B cell (primary cell): ENCODE data around the gene ATAD3B. TPM values are rescaled to one million over a fixed set of nuclear protein-coding genes. Genes with fewer than 3 reads are reported as not detected.
"Not testable (repeated sequence)": the region's sequence is repeated elsewhere in the genome, so short reads cannot be mapped to it uniquely, and the experiment has no call there.

Experiments
- ATAC-seq: fragments of 200-7000 bp; cut with Tn5 transposase; one replicate; pipeline ENCODE4 v1.10.0; 2021; ENCODE audit warnings: low read depth, mild to moderate bottlenecking, moderate number of reproducible peaks, moderate library complexity
- CTCF ChIA-PET: fragments of 350-600 bp; sonication (Branson Sonifier 250); formaldehyde crosslinking; loops from one replicate; lab custom pipeline; 2021; ENCODE audit warnings: antibody characterized with exemption, inconsistent platforms; lab: Charles Lee
- POLR2A ChIA-PET: fragments of 350-600 bp; sonication (Branson Sonifier 250); formaldehyde crosslinking; loops from one replicate; lab custom pipeline; 2021; ENCODE audit warnings: antibody characterized with exemption; lab: Charles Lee
- DNase-seq: peaks from one replicate; pipeline ENCODE4 v3.0.0; 2013
- H2AFZ ChIP-seq: 2 replicates; pipeline ENCODE4 v1.6.1; 2012; ENCODE audit warnings: mild to moderate bottlenecking, low read depth, low read length; ENCODE audit not compliant: insufficient read depth, poor library complexity, severe bottlenecking
- H3K27ac ChIP-seq, 2 donors: 1 replicate in 1 of 2; 2 replicates in 1 of 2; pipeline ENCODE4 v1.5.1; 2012 to 2013; ENCODE audit warnings: low read length in 2 of 2, mild to moderate bottlenecking in 2 of 2, moderate library complexity in 1 of 2
- H3K27me3 ChIP-seq, 4 experiments: fragments of 200-600 bp in 1 of 4; sonication (generic) in 1 of 4; replicated peaks in 1 of 4; 1 replicate in 2 of 4; 2 replicates in 2 of 4; pipeline versions ENCODE4 v1.6.1 to v1.7.0; 2013 to 2016; ENCODE audit warnings: low read length in 3 of 4, mild to moderate bottlenecking in 2 of 4, mixed read lengths in 1 of 4, moderate library complexity in 1 of 4; ENCODE audit not compliant: insufficient read depth in 4 of 4, control insufficient read depth in 3 of 4; ENCODE audit errors: control extremely low read depth in 1 of 4
- H3K36me3 ChIP-seq, 2 experiments: replicated peaks in 1 of 2; 1 replicate in 1 of 2; 2 replicates in 1 of 2; pipeline versions ENCODE4 v1.6.1 to v1.7.1; 2013; ENCODE audit warnings: low read length in 1 of 2; ENCODE audit not compliant: insufficient read depth in 2 of 2, control insufficient read depth in 1 of 2; ENCODE audit errors: control extremely low read depth in 1 of 2, extremely low read depth in 1 of 2
- H3K4me1 ChIP-seq, 2 donors: fragments of 200-600 bp in 1 of 2; sonication (generic) in 1 of 2; 1 replicate in 1 of 2; 2 replicates in 1 of 2; pipeline versions ENCODE4 v1.5.1 to v1.6.1; 2013 to 2017; ENCODE audit warnings: low read length in 2 of 2; ENCODE audit not compliant: control insufficient read depth in 2 of 2, insufficient read depth in 2 of 2
- H3K4me2 ChIP-seq: replicated peaks from 2 replicates; pipeline ENCODE3; 2012; ENCODE audit warnings: mild to moderate bottlenecking, low read depth, low read length; ENCODE audit not compliant: poor library complexity, severe bottlenecking
- H3K4me3 ChIP-seq, 5 experiments: fragments of 200-600 bp in 1 of 5; sonication (generic) in 1 of 5; 1 replicate in 3 of 5; 2 replicates in 2 of 5; pipeline versions ENCODE4 v1.5.1 to v1.7.0; 2011 to 2016; ENCODE audit warnings: low read length in 4 of 5, mild to moderate bottlenecking in 4 of 5, low read depth in 2 of 5, control low read depth in 1 of 5, moderate library complexity in 1 of 5; ENCODE audit not compliant: insufficient read depth in 1 of 5; ENCODE audit errors: control extremely low read depth in 1 of 5, extremely low read depth in 1 of 5
- H3K79me2 ChIP-seq: fragments of 200-600 bp; sonication (generic); one replicate; pipeline ENCODE4 v1.6.0; 2016; ENCODE audit warnings: low read length; ENCODE audit not compliant: control insufficient read depth, insufficient read depth
- H3K9ac ChIP-seq: fragments of 200-600 bp; sonication (generic); 2 replicates; pipeline ENCODE4 v1.6.1; 2017; ENCODE audit warnings: mild to moderate bottlenecking, low read length, moderate library complexity
- H3K9me3 ChIP-seq, 3 donors: one replicate each; pipeline versions ENCODE4 v1.6.1 to v1.7.1; 2013; ENCODE audit warnings: low read length in 2 of 3; ENCODE audit not compliant: control insufficient read depth in 2 of 3, insufficient read depth in 1 of 3; ENCODE audit errors: control extremely low read depth in 1 of 3
- H4K20me1 ChIP-seq: 2 replicates; pipeline ENCODE4 v1.6.0; 2012; ENCODE audit warnings: mild to moderate bottlenecking, low read length; ENCODE audit not compliant: insufficient read depth, control insufficient read depth, poor library complexity, severe bottlenecking
- H3K27ac Mint-ChIP-seq: one replicate; pipeline ENCODE4 v1.8.0; 2021; ENCODE audit warnings: mixed read lengths
- H3K27me3 Mint-ChIP-seq: one replicate; pipeline ENCODE4 v1.8.0; 2021; ENCODE audit warnings: mixed read lengths
- H3K4me1 Mint-ChIP-seq: one replicate; pipeline ENCODE4 v1.8.0; 2021; ENCODE audit warnings: mixed read lengths
- H3K4me3 Mint-ChIP-seq: one replicate; pipeline ENCODE4 v1.8.0; 2021; ENCODE audit warnings: mixed read lengths
- H3K9me3 Mint-ChIP-seq: one replicate; pipeline ENCODE4 v1.8.0; 2022; ENCODE audit warnings: mixed read lengths; ENCODE audit not compliant: insufficient read depth
- CTCF ChIP-seq: fragments of 200-600 bp; IDR thresholded peaks from one replicate; pipeline ENCODE4 v1.8.0; 2022; ENCODE audit warnings: antibody characterized with exemption, mild to moderate bottlenecking
- EZH2 ChIP-seq: IDR thresholded peaks from 2 replicates; pipeline ENCODE4 v1.6.1; 2012; ENCODE audit warnings: borderline replicate concordance, low read depth, mild to moderate bottlenecking, moderate library complexity, low read length; ENCODE audit not compliant: insufficient read depth, poor library complexity, severe bottlenecking
- whole genome bisulfite sequencing: methylation state at CpG from one replicate; pipeline ENCODE4 v1.1.5; 2013; ENCODE audit warnings: missing lambda C conversion rate; ENCODE audit not compliant: insufficient coverage; 5-methylcytosine and 5-hydroxymethylcytosine counted together
- intact Hi-C: fragments of 100-400 bp; cut with micrococcal nuclease; formaldehyde crosslinking; loops from one replicate; pipeline ENCODE4 v1.10.0; 2022
- polyA plus RNA-seq: library from polyadenylated mRNA; depleted of rRNA; stranded (reverse); fragments of >200 nt; gene quantifications from 2 replicates; pipeline ENCODE4 v1.2.3, GENCODE V29; 2012
- total RNA-seq, 2 donors: library from RNA; stranded (reverse); fragments of 120-200 nt in 1 of 2; gene quantifications; 1 replicate in 1 of 2; 2 replicates in 1 of 2; pipeline versions ENCODE4 v1.2.3 to v1.2.4, GENCODE V29; 2013 to 2022

The ATAD3B gene
- total and polyA plus RNA-seq, 2 donors (not counting 1 experiment from before 2014, with no cell fraction given): 50.9 to 51.5 TPM

- Histone ChIP-seq H3K27ac (no peak overlapping the region), H3K4me1 (no peaks in the 10 kb centered on the region), H3K4me2 (no peak overlapping the region), H4K20me1 (peaks cover 5% of the 10 kb centered on the region), H2AFZ (no peak overlapping the region), H3K9me3 (no peaks in the 10 kb centered on the region), H3K79me2 (peaks cover 16% of the 10 kb centered on the region), H3K36me3 (peaks cover 0 to 32% of the 10 kb centered on the region in 2 experiments), H3K27me3 (no peaks in the 10 kb centered on the region), H3K4me3 (no peak overlapping the region), H3K9ac (no peak overlapping the region)
- intact Hi-C loops: no loop called here
- Mint-ChIP-seq H3K4me3 (no peak overlapping the region), H3K4me1 (no peaks in the 10 kb centered on the region), H3K27ac (no peak overlapping the region), H3K9me3 (no peaks in the 10 kb centered on the region), H3K27me3 (no peaks in the 10 kb centered on the region)
- DNase-seq (no peak), ATAC-seq (no peak)
- TF ChIP-seq CTCF (no peak), EZH2 (no peak)
- WGBS: over 99% methylated on average over 9 of the region's 14 CpGs
- ChIA-PET POLR2A (no interaction called here), CTCF (no interaction called here)
These were observed 11.3 kb downstream of the ATAD3B start for GRCh38 chr1:1482856-1483255.

DNA sequence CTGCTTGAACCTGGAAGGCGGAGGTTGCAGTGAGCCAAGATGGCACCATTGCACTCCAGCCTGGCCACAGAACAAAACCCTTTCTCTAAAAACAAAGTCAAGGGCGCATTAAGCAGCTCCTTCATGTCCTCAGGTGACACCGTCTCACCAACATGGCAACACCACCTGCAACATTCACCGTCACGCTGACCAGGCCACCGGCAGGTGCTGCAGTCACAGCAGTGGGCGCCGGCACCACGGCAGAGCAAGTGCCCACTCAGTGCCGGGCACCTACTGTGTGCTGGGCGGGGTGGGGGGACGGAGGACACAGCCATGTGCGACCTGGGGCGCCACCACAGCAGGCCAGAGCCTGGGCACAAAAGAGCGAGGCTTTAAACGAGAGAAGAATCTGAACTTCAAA is 12.1 kb downstream of the ATAD3B start:
- Histone ChIP-seq H2AFZ (no peak overlapping the region), H3K36me3 (peaks cover 0 to 34% of the 10 kb centered on the region in 2 experiments), H3K4me3 (no peak overlapping the region), H4K20me1 (peaks cover 5% of the 10 kb centered on the region), H3K4me2 (no peak overlapping the region), H3K9me3 (no peaks in the 10 kb centered on the region), H3K27me3 (no peaks in the 10 kb centered on the region), H3K27ac (no peak overlapping the region), H3K4me1 (no peaks in the 10 kb centered on the region), H3K9ac (no peak overlapping the region), H3K79me2 (peaks cover 10% of the 10 kb centered on the region)
- Mint-ChIP-seq H3K27ac (no peak overlapping the region), H3K4me1 (no peaks in the 10 kb centered on the region), H3K9me3 (no peaks in the 10 kb centered on the region), H3K27me3 (no peaks in the 10 kb centered on the region), H3K4me3 (no peak overlapping the region)
- no peak for TF ChIP-seq CTCF
- ATAC-seq: no peak
- intact Hi-C loops: no loop called here
- DNase-seq: no peak
- ChIA-PET CTCF (no interaction called here), POLR2A (no interaction called here)
- 94% methylated on average over 16 of the region's 16 CpGs for WGBS

DNA sequence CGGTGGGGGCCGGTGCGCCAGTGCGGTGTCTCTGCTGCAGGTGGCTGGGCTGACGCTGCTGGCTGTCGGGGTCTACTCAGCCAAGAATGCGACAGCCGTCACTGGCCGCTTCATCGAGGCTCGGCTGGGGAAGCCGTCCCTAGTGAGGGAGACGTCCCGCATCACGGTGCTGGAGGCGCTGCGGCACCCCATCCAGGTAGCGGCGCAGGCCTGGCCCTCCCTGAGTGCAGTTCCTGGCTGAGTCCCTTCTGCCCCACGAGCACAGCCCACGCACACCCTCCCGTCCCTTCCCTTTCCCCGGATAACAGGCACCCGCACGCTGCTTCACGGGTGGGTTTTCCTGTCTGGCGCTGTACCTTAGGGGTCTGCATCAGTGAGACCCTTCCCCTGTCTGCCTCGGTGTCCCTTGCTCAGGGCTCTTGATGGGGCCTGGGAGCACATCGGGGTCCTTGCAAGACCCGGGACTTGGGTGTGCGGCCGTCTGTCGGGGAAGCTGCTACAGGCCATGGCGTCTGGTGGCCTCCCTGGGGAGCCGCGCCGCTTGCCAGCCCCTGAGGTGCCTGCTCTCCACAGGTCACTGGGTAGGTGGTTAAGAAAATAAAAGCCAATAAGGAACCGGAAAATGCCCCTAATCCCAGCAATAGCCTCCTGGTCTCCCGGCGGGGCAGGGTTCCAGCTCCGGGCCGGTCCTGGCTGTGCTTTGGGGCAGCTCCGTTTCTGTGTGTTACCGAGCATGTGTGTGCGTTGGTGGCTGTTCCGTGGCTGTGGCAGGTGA is 13.6 kb downstream of the ATAD3B start:
- CTCF ChIA-PET, H3K4me2 ChIP-seq, H3K4me3 ChIP-seq, POLR2A ChIA-PET, H3K27ac ChIP-seq, ATAC-seq, H3K27ac Mint-ChIP-seq, H3K9ac ChIP-seq, intact Hi-C loops, H3K79me2 ChIP-seq, H3K4me3 Mint-ChIP-seq, H2AFZ ChIP-seq, H3K9me3 Mint-ChIP-seq, H3K4me1 ChIP-seq, H3K4me1 Mint-ChIP-seq, H4K20me1 ChIP-seq, H3K27me3 ChIP-seq, DNase-seq, H3K27me3 Mint-ChIP-seq, H3K9me3 ChIP-seq: not testable (repeated sequence)
- H3K36me3 ChIP-seq: peaks cover 0 to 33% of the 10 kb centered on the region in 2 experiments
- WGBS: 98% methylated on average over 18 of the region's 46 CpGs
